NAMALWA (cell line): Measurements from ENCODE around the gene SCAMP2.

Experiments used
- DNase-seq: peaks from one replicate; pipeline ENCODE4 v3.0.0-alpha.2; 2015; ENCODE audit warnings: low spot score

Gene SCAMP2

DNA sequence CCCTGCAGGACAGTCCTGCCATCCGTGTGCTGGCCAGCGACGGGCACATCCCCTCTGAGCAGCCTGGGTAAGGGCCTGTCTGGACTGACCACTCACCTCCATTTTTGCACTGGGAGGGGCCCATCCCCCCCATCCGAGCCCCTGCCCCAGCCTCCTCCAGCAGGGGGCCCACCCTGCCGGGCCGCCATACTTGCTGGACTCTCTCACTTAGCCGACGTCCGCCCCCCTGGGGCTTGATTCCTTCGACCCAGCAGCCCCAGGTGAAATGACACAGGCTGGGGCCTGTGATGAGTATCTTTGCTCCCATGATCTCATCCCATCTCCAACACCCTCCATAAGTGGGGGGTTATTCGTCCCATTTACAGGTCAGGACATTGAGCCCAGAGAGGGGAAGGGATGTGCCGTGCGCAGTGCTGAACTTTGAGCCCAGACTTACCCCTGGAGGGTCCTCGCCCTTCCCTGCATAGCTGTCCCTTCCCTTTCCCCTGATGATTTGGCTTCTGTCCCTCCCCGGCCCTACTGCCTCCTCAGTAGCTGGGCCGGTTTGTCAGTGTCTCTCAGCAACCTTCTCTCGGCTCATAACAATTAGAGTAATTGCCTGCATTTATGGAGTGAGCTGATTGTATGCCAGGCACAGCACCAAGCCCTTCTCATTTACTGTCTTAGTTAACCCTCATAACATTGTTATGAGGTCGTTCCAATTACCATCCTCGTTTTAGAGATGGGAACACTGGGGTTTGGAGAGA lies 56.4 kb downstream of the SCAMP2 start:
- no peak for DNase-seq

DNA sequence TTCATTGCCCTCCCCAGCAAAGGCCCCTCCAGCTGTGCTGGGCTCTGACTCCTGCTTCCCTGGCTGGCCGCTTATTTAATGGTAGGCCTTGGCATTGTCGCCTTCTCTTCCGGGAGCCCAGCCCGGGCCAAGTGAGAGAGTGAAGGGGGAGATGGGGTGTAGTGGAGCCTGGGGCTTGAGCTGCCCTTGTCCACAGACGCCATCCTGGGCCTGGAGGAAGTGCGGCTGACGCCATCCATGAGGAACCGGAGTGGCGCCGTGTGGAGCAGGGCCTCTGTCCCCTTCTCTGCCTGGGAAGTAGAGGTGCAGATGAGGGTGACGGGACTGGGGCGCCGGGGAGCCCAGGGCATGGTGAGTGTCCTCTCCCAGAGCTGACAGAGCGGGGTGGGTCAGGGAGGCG lies 57.2 kb downstream of the SCAMP2 start:
- DNase-seq, result no peak

DNA sequence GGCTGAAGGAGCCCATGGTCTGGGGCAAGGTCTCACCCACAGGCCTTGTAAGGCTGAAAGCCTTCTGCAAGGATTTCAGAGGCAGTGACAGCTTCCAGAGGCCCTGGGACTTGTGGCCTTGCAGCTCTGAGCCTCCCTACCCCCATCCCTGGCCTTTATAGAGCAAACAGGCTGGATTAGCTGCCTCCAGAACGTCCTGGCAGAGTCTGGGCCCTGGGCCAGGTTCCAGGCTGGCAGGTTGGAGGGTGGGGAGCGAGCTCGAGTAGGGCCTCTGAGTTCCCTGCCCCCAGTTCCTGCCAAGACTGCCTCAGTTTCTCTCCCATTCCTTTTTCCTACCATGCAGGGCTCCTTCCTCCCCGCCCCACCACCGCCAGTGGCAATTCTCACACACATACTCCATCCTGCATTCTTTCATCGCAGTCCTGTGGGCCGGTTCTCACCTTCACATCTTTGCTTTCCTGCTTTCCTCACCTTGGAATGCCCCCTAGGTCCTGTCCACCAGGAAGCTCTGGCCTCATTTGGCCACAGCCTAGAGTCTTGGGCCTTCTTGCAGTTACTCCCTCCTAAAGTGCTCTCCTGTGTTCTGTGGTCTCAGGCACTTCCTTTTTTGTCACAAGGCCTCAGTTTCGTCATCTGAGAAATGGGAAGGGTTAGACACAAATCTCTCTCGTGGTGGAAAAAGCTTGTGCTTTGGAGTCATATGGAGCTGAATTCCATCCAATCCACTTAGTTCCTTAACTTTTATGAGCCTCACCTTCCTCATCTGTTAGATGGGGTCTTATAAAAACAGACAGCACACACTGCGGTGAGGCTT lies 57.8 kb downstream of the SCAMP2 start:
- peak; percentile 38 for DNase-seq

DNA sequence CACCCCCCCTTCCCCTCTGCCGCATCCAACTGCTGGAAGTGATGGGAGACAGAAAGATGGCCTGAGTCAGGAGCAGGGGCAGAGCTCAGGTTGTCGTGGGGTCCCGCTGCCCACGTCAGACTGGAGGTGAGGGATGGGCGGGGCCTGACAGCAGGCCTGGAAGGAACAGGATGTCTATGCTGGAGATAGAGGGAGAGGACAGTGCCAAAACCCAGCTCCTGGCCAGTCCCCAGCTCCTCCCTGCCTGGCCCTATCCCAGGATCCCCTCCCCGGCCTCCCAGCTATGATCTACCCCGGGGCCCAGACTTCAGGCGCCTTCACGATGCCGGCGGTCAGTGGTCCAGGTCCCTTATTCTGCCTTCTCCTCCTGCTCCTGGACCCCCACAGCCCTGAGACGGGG lies 60.6 kb downstream of the SCAMP2 start, which contains the start of gene LMAN1L:
Gene LMAN1L (plus strand): TSS at position 303 of the 400 bp plus-strand sequence. CDS start 20 bp downstream, at position 323.
- DNase-seq, result no peak

DNA sequence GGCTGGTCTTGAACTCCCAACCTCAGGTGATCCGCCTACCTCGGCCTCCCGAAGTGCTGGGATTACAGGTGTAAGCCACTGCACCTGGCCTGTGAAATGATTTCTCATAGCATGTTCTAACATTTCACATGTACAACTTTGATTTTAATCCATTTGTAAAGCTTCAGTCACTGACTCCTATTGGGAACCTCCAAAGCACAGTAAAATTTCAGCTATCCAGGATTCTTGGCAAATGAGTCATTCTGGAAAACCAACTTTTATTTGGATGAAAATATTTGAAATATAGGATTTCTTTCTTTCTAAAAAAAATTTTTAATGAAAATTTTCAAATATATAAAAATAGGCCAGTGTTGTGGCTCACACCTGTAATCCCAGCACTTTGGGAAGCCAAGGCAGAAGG lies 63.2 kb downstream of the SCAMP2 start:
- DNase-seq, result no peak

DNA sequence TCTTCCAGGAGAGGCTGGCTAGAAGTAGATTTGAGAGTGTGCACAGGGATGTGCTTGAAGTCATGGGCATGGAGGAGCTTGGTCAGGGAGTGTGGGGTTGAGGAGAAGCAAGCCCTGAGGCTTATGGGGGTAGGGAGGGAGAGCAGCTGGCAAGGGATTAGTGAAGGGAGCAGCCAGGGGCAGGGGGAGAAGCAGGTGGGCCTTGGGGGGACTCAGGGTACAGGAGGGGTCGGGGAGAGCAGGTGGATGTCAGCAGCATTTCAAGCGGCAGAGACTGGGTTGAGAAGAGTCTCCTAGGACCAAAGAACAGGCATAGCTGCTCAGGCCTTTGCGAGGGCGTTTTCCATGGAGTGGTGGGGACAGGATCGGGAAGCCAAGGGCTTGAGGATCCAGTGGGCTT lies 63.9 kb downstream of the SCAMP2 start:
- no peak for DNase-seq

DNA sequence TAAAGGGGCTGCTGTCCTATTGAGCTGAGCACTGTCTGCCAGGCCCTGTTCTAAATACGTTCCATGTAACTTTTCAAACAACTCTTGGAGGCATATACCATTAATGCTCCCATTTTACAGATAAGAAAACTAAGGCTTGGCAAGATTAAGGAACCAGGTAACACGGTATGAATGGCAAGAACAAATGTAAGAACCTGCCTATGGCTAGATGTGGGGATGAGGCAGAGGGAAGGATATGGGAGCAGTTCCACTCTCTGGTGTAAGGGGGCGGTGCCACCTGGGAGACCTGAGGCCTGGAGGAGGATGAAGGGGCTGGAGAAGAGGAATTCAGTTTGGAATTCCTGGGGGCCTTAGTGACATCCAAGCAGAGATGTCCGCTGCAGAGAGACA lies 64.3 kb downstream of the SCAMP2 start:
- no peak for DNase-seq

DNA sequence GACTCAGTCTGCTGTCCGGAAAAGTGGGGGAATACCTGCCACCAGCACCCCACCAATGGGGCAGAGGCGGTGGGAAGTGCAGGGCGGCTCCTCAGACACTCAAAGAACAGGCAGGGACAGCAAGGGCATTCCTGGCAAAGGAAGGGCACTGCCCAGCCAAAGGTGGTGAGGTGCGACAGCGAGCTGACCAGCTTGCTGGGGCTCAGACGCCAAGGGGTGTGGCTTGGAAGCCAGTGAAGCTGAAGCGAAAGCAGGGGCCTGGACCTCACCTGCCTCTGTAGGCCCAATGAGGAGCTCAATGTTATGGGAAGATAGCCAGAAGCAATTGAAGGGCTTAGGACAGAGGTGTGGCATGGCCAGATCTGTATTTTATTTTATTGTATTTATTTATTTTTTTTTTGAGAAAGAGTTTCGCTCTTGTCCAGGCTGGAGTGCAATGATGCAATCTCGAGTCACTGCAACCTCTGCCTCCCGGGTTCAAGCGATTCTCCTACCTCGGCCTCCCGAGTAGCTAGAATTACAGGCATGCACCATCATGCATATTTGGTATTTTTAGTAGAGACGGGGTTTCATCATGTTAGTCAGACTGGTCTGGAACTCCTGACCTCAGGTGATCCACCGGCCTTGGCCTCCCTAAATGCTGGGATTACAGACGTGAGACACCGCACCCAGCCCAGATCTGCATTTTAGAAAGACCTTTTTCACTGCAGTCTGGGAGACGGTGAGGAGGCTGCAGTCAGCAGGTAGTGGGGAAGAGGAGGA lies 64.9 kb downstream of the SCAMP2 start:
- DNase-seq, result no peak

DNA sequence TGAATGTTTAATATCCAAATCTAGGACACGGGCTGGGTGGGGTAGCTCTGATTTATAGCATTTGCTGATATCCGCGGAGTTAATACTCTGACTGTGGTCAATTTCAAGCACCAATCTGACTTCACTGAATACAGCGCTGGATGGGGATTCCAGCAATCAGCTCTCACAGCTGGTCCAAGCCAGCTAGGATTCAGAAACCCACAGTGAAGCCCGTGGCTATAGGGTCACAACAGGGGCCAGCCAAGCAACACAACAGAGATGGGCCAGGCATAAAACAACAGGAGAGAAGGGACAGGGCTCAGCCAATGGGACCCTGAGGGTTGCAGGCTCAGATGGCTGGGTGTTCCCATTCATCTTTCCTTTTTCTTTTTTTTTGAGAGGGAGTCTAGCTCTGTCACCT lies 65.9 kb downstream of the SCAMP2 start:
- no peak for DNase-seq

DNA sequence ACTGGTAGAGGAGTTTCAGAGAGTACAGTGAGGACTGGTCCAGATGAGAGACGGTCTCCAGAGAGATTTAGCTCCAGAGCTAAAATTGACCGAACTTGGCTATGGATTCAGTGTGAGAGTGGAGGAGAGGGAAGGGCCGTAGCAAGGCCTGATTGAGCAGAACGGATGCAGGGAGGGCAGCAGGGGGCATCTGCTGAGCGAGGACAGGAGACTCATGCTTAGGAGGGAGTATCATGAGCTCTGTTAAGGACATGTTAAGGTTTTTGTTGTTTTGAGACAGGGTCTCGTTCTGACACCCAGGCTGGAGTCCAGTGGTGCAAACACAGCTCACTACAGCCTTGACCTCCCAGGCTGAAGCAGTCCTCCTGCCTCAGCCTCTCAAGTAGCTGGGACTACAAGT lies 68.2 kb downstream of the SCAMP2 start:
- no peak for DNase-seq

DNA sequence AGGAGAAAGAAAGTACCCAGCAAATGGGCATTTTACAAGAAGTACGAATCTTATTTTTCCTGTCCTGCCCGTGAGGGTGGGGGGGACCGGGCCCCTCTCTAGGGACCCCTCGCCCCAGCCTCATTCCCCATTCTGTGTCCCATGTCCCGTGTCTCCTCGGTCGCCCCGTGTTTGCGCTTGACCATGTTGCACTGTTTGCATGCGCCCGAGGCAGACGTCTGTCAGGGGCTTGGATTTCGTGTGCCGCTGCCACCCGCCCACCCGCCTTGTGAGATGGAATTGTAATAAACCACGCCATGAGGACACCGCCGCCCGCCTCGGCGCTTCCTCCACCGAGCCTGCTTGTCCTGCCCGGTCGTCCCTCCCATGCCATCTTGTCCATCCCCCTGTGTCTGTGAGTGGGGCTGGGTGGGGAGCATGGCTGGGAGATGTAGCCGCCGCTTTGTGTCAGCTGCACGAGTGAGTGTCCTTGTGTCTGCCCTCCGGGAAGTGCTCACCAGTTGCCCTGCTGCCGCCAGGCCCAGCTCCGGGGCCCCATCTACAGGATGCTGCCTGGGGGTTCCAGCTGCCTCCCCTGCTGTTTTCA lies 70.2 kb downstream of the SCAMP2 start:
- no peak for DNase-seq

DNA sequence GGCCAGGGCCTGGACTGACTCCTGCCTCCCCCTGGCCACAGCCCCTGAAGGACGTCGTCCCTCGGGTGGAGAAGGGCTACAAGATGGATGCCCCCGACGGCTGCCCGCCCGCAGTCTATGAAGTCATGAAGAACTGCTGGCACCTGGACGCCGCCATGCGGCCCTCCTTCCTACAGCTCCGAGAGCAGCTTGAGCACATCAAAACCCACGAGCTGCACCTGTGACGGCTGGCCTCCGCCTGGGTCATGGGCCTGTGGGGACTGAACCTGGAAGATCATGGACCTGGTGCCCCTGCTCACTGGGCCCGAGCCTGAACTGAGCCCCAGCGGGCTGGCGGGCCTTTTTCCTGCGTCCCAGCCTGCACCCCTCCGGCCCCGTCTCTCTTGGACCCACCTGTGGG lies 70.9 kb downstream of the SCAMP2 start:
- no peak for DNase-seq

DNA sequence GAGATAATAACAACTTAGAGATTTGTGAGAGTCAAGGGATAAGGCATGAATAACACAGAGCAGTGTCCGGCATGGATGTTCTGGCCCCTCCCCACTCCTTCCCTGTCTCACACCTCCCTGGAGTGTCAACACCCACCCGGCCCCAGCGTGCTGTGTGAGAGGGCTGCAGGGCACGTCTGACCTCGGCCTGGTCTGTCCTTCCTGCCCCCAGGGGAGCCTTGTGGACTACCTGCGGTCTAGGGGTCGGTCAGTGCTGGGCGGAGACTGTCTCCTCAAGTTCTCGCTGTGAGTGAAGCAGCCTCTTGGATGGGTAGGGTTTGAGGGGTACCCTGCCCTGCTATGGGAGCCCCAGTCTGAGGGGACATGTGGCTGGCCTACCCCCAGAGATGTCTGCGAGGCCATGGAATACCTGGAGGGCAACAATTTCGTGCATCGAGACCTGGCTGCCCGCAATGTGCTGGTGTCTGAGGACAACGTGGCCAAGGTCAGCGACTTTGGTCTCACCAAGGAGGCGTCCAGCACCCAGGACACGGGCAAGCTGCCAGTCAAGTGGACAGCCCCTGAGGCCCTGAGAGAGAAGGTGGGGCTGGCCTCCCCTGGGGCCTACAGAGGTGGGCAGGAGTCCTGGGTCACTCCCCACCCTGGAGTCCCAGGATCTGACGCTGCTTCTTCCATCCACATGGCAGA lies 71.7 kb downstream of the SCAMP2 start:
- no peak for DNase-seq

DNA sequence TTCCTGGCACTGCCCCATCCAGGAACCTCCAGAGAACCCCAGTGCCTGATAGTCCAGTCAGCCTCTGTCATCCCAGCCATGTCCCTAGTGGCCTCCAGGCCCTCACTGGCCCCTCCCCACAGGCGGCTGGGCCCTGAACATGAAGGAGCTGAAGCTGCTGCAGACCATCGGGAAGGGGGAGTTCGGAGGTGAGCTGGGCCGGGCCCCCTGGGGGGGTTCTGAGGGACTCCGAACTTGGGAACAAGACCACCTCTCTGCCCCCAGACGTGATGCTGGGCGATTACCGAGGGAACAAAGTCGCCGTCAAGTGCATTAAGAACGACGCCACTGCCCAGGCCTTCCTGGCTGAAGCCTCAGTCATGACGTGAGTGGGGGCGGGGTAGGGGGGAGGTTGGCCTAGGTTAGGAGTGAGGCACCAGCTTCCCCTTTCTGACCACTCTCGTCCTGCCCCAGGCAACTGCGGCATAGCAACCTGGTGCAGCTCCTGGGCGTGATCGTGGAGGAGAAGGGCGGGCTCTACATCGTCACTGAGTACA lies 72.5 kb downstream of the SCAMP2 start:
- DNase-seq, result no peak

DNA sequence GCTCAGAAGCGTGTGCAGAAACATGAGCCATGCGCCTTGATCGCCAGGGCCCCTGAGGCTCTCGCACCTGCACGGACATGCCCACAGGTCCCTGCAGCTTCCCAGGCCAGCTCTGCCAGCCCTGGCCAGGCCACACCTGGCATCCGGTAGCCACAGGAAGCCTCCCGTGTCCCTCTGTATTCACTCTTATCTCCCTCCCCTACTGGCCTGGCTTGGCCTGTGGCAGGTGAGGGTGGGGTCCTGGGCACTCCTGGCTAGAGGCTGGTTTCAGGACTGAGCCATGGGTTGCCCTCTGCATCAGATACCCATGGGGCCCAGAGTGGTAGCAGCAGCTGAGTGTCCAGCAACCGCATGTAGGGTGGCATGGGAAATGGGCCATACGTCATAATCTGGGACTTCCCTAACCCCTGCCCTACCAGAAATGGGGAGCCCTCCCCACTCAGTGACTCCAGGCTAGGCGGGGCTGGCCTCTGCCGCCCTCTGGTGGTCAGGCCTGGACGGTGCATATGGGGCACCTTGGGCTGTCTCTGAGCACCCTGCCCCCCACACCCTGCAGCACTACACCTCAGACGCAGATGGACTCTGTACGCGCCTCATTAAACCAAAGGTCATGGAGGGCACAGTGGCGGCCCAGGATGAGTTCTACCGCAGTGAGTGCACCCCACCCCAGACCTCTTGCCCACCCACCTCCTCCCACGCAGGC lies 73.2 kb downstream of the SCAMP2 start:
- peak; percentile 86 for DNase-seq

DNA sequence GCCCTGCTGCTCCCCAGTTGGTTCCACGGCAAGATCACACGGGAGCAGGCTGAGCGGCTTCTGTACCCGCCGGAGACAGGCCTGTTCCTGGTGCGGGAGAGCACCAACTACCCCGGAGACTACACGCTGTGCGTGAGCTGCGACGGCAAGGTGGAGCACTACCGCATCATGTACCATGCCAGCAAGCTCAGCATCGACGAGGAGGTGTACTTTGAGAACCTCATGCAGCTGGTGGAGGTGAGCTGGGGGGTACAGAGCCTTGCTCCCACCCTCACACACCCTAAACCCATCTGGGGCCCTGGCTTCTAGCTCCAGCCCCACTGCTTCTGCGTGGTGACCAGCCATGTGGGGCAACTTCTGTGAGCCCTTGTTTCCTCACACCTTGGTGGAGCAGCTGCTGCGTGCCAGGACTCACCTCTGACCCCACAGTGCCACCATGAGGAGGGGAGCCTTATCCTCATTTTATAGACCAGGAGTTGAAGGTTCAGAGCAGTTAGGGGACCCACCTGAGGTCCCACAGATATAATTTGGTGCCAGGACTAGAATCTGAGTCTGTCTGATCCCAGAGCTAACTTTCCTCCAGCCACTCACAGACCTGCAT lies 73.8 kb downstream of the SCAMP2 start:
- peak; percentile 66 for DNase-seq

DNA sequence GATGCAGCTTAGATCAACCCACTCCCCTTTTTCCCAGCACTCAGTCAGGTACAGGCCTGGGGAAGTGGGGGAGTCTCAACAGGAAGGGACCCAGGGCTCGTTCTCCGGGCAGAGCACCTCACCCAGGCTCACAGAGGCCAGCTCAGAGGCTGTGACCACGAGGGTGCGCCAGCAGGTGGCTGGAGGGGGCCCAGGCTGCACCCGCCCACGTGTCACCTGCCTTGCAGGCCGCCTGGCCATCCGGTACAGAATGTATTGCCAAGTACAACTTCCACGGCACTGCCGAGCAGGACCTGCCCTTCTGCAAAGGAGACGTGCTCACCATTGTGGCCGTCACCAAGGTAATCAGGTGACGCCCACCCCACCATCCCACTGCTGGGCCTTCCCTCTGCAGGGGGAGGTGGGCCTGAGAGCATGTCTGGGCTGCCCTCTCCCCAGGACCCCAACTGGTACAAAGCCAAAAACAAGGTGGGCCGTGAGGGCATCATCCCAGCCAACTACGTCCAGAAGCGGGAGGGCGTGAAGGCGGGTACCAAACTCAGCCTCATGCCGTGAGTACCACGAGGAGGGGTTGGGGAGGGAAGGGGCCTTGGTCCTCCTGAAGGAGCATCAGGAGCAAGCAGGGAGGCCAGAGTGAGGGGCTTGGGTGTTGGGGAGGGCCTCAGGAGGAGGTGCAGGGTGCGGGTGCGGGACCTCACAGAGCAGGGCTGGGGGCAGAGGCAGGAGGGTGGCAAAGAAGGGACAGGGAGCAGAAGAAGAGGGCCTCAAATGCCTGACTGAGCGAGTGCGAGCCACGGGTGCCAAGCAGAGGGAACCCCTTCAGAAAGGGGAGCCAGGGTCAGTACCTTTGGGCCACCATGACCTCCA lies 74.5 kb downstream of the SCAMP2 start:
- peak; percentile 53 for DNase-seq

DNA sequence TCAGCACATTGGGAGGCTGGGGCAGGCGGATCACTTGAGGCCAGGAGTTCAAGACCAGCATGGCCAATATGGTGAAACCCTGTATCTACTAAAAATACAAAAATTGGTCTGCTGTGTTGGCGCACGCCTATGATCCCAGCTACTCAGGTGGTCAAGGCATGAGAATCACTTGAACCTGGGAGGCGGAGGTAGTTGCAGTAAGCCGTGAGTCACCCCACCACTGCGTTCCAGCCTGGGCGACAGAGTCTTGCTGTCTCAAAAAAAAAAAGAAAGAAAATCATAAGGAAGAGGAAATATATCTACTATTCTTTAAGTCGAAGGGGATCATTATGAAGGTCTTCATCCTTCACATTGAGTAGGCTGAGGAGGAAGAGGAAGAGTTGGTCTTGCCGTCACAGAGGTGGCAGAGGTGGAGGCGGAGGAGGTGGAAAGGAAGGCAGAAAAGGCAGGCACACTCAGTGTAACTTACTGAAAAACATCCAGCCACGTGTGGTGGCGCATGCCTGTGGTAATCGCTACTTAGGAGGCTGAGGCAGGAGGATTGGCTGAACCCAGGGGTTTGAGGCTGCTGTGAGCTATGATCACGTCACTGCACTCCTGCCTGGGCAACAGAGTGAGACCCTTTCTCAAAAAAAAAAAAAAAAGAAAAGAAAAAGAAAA lies 77.1 kb downstream of the SCAMP2 start:
- DNase-seq, result no peak

DNA sequence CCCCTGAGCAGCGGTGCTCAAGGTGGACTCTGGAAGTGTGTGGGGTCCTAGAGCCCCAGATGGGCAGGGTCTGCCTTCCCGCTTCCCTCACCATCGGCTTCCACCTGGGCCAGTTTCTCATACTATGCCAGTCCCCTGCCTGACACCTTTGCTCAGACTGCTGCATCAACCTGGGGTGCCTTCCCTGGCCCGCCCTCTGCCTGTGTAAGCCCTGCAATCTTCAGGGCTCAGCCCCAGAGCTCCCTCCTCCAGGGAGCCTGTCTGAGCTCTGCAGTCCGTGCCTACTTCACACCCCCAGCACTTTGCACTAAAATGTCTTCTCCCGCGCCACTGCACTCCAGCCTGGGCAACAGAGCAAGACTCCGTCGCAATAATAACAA lies 78.2 kb downstream of the SCAMP2 start:
- DNase-seq, result no peak
